Hematopoietic multipotent progenitor cell treated with erythropoietin and hydrocortisone succinate and interleukin-3 and kit ligand, for 8 days (in vitro differentiated cells): ENCODE results near the gene MAPKAPK2.

Experiments used
- DNase-seq: peaks from one replicate; pipeline ENCODE4 v3.0.0-alpha.2; 2015

The MAPKAPK2 gene

DNA sequence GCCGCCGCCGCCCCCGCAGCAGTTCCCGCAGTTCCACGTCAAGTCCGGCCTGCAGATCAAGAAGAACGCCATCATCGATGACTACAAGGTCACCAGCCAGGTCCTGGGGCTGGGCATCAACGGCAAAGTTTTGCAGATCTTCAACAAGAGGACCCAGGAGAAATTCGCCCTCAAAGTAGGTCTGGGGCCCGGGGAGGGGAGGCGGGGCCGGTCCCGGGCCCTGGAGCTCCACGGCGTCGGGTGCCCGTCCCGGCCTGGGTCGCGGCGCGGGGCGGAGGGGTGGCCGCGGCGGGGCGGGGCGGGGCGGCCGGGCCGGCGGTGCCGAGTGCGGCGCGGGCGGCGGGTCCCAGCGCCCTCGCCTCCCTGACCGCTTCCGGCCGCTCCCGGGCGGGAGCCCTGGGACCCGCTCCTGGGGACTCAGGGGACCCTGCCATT, 646 bp downstream of the MAPKAPK2 start:
- no peak for DNase-seq

- DNase-seq, result peak; percentile 57
Observed at GRCh38 chr1:206685769-206686477, 1.2 kb downstream of the MAPKAPK2 start.

DNA sequence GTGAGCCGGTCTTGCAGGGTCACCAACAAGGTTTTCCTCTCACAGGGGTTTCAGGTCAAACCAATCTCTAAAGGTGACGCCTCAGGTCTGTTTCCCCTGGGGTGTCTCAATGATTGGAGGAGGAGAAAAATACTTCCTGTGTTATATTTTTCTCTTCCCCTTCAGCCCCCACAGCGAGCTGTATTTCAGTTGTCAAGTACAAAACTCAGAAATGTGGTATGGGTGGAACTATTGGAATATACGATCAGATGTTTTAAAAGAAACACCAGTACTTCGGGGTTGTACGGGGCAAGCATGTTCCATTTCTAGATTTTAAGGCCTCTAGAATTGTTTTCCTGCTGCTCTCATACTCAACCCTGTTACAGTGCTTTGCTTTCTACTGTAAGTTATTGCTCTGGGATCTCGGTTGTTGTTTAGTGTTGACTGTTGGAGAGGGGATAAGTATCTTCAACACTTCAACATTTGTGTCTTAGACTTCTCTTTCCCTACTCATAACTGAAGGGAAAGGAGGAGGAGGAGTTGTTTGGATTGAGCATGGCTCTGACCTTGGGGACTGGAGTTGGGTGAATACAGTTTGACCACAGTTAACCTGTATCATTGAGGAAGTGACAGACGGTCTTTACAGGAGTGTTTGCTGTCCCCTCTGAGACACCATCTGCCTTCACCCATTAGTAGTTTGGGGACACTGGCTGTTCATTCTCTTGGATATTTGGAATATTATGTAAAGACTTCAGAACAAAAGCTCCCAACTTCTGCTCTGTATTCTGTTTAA, 2.0 kb downstream of the MAPKAPK2 start:
- DNase-seq, result peak; percentile 16

- DNase-seq, result no peak
Observed at GRCh38 chr1:206687251-206687914, 2.7 kb downstream of the MAPKAPK2 start.

DNA sequence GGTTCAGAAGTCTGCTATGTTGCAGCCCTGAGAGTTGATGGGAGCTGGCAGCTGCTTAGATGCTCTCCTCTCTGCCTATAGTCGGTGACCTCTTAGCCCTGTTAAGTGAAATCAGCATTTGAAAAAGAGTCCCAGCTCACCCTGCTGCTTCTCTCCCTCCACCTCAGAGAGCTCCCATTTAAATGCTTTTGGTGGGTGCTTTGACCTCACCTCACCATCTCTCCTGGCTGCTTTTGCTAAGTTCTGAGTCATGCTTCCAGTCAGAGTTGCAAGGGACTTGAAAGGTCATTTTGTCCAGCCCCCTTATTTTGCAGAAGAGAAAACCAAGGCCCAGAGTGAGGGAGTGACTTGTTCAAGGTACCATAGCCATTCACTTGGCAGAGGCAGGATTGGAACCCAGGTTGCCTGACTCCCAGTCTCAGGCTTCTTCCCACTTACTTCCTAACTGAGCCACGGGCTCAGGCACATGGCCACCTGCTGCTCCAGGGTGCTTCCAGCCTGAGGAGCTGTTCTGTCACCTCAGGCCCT, 3.3 kb downstream of the MAPKAPK2 start:
- DNase-seq, result no peak

DNA sequence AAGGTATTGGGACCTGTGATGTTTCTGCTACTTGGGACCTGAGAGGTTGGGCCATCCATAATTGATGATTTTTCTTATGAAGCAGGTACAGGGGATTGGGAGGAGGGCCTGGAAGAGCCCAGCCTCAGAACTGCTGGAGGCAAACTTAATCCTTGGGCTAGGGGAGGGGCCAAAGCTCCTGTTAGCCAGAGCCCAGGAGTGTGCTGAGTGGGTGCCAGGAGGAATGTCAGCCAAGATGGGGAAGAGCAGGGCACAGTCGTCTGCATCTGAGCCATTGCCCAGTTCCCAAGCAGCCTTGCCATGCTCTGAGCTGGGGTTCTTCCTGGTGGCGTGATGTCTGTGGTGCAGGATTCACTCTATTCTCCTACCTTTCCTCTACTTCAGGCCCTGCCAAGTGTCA, 5.8 kb downstream of the MAPKAPK2 start:
- DNase-seq, result no peak

DNA sequence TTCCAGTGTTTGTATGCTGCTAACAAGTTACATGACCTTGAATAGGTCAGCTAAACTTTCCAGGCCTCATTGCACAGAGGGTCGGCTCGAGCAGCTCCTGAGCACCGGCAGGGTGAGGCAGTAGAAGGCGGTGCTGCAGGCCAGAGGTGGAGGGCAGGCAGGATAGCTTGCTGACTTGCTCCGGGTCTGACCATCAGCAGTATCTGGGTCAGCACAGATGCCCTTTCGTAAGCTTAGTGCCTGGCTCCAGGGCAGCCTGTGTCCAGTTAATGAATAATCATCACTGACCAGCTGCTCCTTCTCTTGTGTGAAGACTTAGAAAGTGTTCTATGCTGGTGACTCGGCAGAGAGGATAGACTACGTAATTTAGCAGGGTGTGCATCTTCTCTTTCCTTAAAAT, 6.9 kb downstream of the MAPKAPK2 start:
- DNase-seq, result no peak

GRCh38 chr1:206693029-206693428, 8.3 kb downstream of the MAPKAPK2 start:
- DNase-seq, result no peak

- no peak for DNase-seq
Observed at GRCh38 chr1:206693592-206693991, 8.9 kb downstream of the MAPKAPK2 start.

GRCh38 chr1:206694171-206695124, 9.7 kb downstream of the MAPKAPK2 start:
- DNase-seq, result no peak

DNA sequence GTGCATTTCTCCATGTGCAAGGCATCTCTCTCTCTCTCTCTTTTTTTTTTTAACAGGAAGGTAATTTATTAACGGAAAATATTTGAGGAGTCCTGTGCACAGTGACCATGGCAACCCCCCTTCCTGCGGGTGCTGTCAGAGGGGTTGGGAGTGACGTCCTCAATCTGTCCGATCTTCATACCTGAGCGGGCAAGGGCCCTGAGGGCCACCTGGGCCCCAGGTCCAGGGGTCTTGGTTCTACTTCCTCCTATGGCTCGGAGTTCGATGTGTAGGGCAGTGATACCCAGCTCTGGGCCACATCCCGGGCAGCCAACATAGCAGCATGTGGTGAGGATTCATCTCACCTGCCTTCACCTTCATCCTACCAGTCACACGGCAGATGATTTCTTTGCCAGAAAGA, 11.0 kb downstream of the MAPKAPK2 start:
- no peak for DNase-seq

DNA sequence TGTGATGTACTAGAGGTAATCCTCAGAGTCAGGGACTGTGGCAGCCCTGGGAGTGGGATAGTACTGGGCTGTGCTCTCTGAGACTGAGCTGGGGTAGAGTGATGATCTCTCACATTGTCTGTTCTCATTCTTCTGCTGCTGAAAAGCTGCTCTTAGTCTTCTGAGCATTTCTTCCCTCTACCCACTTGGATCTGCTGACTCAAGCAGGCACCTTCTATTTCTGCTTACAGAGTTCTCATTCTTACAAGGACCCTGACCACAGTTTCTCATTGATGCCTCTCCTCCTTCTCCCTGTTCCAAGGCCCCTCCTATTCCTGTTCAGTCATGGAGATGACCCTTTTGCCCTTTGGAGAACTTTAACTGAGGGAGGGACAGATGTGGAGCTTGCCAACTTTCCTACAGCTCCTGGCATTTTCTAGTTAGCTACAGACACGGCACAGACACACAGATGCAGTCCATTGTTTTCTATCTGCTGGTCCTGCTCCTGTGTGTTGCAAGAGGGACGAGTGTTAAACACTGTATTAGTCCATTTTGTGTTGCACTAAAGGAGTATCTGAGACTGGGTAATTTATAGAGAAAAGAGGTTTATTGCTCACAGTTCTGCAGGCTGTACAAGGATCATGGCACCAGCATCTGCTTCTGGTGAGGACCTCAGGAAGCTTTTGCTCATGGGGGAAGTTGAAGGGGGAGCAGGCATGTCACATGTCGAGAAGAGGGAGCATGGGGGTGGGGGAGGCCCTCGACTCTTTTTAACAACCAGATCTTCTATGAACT, 12.3 kb downstream of the MAPKAPK2 start:
- no peak for DNase-seq

DNA sequence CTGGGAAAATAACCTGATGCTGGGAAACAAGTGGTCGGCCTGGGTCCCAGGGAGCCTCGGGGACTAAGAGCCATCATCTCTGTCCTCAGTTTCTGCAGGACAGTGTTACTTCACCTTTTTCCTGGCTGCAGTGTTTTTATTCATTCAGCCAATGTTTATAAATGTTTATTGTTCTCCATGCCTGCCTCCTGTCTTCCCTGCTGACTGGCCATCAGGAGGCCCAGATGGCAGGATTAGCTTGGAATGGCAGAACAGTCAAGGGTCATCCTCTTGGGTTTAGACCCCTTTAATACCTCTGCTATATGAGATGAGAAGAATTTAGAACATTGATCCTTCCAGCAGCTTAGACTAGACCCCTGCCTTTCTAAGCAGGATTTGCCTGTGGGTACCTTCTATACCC, 13.3 kb downstream of the MAPKAPK2 start:
- DNase-seq, result no peak

DNA sequence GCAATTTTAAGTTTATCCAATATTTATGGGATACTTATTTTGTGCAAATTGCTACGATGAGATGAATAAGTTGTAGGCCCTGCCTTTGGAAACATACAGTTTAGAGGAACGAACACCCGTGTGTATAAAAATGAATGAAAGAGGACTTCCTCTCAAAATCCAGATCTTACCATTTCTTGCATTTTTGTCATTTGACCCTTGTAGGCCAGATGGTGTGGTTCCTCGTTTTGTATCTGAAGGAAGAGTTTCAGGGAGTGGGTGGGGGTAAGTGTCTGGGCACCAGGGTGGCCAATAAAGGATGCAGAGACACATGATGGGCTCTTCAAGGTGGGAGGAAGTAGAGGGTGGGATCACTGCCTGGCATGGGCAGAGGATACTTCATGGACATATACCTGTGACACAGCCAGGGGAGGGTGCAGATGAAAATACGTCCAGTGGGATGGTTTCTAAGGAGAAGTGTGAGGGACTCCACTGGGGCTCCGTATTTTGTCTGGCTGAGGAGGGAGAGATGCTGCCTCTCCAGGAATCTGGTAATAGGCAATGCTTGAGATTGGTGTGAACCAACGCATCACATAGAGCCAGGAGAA, 14.4 kb downstream of the MAPKAPK2 start:
- no peak for DNase-seq

- no peak for DNase-seq
Observed at GRCh38 chr1:206699626-206700025, 14.9 kb downstream of the MAPKAPK2 start.

GRCh38 chr1:206700445-206701036, 15.8 kb downstream of the MAPKAPK2 start:
- DNase-seq, result no peak

GRCh38 chr1:206702260-206702659, 17.6 kb downstream of the MAPKAPK2 start:
- DNase-seq, result no peak

GRCh38 chr1:206702803-206703202, 18.1 kb downstream of the MAPKAPK2 start:
- DNase-seq, result no peak

DNA sequence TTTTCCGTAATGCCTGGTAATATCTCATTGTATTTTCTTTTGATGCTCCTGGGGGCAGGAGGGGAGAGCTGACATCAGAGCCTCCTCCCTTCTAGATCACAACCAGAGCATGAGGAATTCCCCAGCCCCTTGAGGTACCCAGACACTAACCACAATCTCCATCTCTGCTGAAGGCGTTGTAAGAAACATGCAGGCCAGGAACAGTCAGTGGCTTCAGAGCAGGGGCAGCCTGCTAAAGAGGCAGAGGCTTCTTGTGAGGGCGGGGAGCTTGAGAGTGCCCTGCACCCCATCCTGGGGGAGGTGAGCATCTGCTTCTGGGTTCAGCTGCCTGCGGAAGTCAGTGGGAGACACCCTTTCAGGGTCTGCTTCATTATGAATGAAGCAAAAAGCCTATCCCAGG, 19.0 kb downstream of the MAPKAPK2 start:
- DNase-seq, result no peak

DNA sequence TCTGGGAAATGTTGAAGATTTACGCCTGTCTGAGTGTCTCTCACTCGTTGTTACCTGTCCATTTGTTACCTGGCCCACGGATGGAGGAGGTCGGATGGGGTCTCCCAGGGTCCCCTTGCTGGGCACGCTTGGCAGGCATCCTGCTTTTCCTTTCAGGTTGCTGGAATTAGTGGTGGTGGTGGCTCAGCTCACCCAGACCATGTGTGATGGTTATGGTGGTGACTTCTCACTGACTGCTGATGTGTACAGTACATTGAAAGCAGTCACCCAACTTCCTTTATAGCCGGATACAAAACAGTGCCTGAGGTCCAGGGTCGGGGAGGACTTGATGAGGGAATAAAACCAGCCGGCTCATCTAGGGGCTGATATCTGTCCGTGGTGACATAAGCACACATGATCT, 19.5 kb downstream of the MAPKAPK2 start:
- DNase-seq, result no peak

- DNase-seq, result no peak
Observed at GRCh38 chr1:206705191-206705590, 20.5 kb downstream of the MAPKAPK2 start.
